ENCODE measurements around the gene TMED4. TPM values are rescaled to one million over a fixed set of nuclear protein-coding genes. Genes with fewer than 3 reads are reported as not detected.

Gene TMED4
- total and polyA plus RNA-seq, 2 of the 13 experiments (the other 11 are each of a cell fraction or from before 2014, with no cell fraction given): 81.4 to 109 TPM

GRCh38 chr7:44541028-44541869 lies 40.8 kb downstream of the TMED4 start, which contains the start of gene NPC1L1 (continued):
- TF ChIP-seq SNAPC4 (CRISPR knock-in tag; IDR thresholded peaks at IDR 0.05) (peak; percentile 61), FOXC1 (CRISPR knock-in tag; IDR thresholded peaks at IDR 0.05; ENCODE audit: borderline replicate concordance) (no peak; the same call in 1 of the 2 replicates), PRMT3 (CRISPR knock-in tag; IDR thresholded peaks at IDR 0.05; ENCODE audit: borderline replicate concordance, low read depth) (no peak), ZNF605 (CRISPR knock-in tag; IDR thresholded peaks at IDR 0.05) (no peak; the same call in 1 of the 2 replicates), POLR2AphosphoS5 (IDR thresholded peaks at IDR 0.05; ENCODE audit: low read depth, low read length) (peak; percentile 99), ZBTB46 (CRISPR knock-in tag; IDR thresholded peaks at IDR 0.05; ENCODE audit: borderline replicate concordance) (no peak; the same call in 1 of the 2 replicates), KLF16 (CRISPR knock-in tag; IDR thresholded peaks at IDR 0.05) (peak in 1 of 2 experiments; percentile 91; a peak in 2 of 4 replicates), HOXA3 (CRISPR knock-in tag; IDR thresholded peaks at IDR 0.05) (peak; percentile 54; the same call in 1 of the 2 replicates), RAD51 (IDR thresholded peaks at IDR 0.05; ENCODE audit: borderline replicate concordance) (no peak), GTF3A (CRISPR knock-in tag; conservative IDR thresholded peaks at IDR 0.05) (no peak), ZFAT (CRISPR knock-in tag; conservative IDR thresholded peaks at IDR 0.05) (no peak), ZNF143 (CRISPR knock-in tag; IDR thresholded peaks at IDR 0.05) (no peak)
- TF ChIP-seq, protein P1, sequence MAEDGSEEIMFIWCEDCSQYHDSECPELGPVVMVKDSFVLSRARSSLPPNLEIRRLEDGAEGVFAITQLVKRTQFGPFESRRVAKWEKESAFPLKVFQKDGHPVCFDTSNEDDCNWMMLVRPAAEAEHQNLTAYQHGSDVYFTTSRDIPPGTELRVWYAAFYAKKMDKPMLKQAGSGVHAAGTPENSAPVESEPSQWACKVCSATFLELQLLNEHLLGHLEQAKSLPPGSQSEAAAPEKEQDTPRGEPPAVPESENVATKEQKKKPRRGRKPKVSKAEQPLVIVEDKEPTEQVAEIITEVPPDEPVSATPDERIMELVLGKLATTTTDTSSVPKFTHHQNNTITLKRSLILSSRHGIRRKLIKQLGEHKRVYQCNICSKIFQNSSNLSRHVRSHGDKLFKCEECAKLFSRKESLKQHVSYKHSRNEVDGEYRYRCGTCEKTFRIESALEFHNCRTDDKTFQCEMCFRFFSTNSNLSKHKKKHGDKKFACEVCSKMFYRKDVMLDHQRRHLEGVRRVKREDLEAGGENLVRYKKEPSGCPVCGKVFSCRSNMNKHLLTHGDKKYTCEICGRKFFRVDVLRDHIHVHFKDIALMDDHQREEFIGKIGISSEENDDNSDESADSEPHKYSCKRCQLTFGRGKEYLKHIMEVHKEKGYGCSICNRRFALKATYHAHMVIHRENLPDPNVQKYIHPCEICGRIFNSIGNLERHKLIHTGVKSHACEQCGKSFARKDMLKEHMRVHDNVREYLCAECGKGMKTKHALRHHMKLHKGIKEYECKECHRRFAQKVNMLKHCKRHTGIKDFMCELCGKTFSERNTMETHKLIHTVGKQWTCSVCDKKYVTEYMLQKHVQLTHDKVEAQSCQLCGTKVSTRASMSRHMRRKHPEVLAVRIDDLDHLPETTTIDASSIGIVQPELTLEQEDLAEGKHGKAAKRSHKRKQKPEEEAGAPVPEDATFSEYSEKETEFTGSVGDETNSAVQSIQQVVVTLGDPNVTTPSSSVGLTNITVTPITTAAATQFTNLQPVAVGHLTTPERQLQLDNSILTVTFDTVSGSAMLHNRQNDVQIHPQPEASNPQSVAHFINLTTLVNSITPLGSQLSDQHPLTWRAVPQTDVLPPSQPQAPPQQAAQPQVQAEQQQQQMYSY (CRISPR knock-in tag; IDR thresholded peaks at IDR 0.05): peak; percentile 89
- TF ChIP-seq, protein P2, sequence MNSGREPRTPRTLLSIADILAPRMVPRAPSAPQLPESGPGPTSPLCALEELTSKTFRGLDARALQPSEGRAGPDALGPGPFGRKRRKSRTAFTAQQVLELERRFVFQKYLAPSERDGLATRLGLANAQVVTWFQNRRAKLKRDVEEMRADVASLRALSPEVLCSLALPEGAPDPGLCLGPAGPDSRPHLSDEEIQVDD (CRISPR knock-in tag; IDR thresholded peaks at IDR 0.05; ENCODE audit: borderline replicate concordance): peak; percentile 76; the same call in 1 of the 2 replicates
- TF ChIP-seq, protein P3, sequence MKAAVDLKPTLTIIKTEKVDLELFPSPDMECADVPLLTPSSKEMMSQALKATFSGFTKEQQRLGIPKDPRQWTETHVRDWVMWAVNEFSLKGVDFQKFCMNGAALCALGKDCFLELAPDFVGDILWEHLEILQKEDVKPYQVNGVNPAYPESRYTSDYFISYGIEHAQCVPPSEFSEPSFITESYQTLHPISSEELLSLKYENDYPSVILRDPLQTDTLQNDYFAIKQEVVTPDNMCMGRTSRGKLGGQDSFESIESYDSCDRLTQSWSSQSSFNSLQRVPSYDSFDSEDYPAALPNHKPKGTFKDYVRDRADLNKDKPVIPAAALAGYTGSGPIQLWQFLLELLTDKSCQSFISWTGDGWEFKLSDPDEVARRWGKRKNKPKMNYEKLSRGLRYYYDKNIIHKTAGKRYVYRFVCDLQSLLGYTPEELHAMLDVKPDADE (CRISPR knock-in tag; IDR thresholded peaks at IDR 0.05): peak; percentile 82; the same call in 1 of the 2 replicates
